Pulmonary artery endothelial cell (primary cell): ENCODE results near the gene DLG5. TPM values are rescaled to one million over a fixed set of nuclear protein-coding genes. Genes with fewer than 3 reads are reported as not detected.

Experiments
- DNase-seq: peaks from one replicate; pipeline ENCODE4 v3.0.0-alpha.2; 2011; ENCODE audit warnings: low read depth, low spot score
- total RNA-seq: library from RNA; depleted of rRNA; stranded (reverse); fragments of >200 nt; gene quantifications from 2 replicates; pipeline ENCODE4 v1.2.3, GENCODE V29; 2014

DLG5 gene
- total RNA-seq, 1 donor from 2014 or later: 9.6 TPM

- DNase-seq: no peak
Observed at GRCh38 chr10:77844177-77844576, 82.4 kb downstream of the DLG5 start.

- DNase-seq: no peak
Observed at GRCh38 chr10:77843264-77843663, 83.3 kb downstream of the DLG5 start.

GRCh38 chr10:77842652-77843212, 83.8 kb downstream of the DLG5 start:
- no peak for DNase-seq

- no peak for DNase-seq
Observed at GRCh38 chr10:77841711-77842375, 84.7 kb downstream of the DLG5 start.

- DNase-seq: no peak
Observed at GRCh38 chr10:77840636-77841035, 85.9 kb downstream of the DLG5 start.

- DNase-seq: no peak
Observed at GRCh38 chr10:77837925-77838595, 88.5 kb downstream of the DLG5 start.

- no peak for DNase-seq
Observed at GRCh38 chr10:77837248-77837924, 89.2 kb downstream of the DLG5 start.

- DNase-seq: no peak
Observed at GRCh38 chr10:77836299-77836820, 90.2 kb downstream of the DLG5 start.

- no peak for DNase-seq
Observed at GRCh38 chr10:77835669-77836086, 90.9 kb downstream of the DLG5 start.

- no peak for DNase-seq
Observed at GRCh38 chr10:77834943-77835668, 91.4 kb downstream of the DLG5 start.

GRCh38 chr10:77834540-77834939, 92.0 kb downstream of the DLG5 start:
- no peak for DNase-seq

- no peak for DNase-seq
Observed at GRCh38 chr10:77833792-77834191, 92.8 kb downstream of the DLG5 start.

GRCh38 chr10:77833225-77833624, 93.3 kb downstream of the DLG5 start:
- DNase-seq: no peak

- DNase-seq: no peak
Observed at GRCh38 chr10:77832238-77832637, 94.3 kb downstream of the DLG5 start.

GRCh38 chr10:77829356-77829755, 97.2 kb downstream of the DLG5 start:
- no peak for DNase-seq

- no peak for DNase-seq
Observed at GRCh38 chr10:77828377-77828776, 98.2 kb downstream of the DLG5 start.

- no peak for DNase-seq
Observed at GRCh38 chr10:77827366-77827765, 99.2 kb downstream of the DLG5 start.

- DNase-seq: no peak
Observed at GRCh38 chr10:77825965-77826364, 100.6 kb downstream of the DLG5 start.

GRCh38 chr10:77824908-77825307, 101.6 kb downstream of the DLG5 start:
- DNase-seq: no peak

GRCh38 chr10:77823811-77824542, 102.6 kb downstream of the DLG5 start:
- no peak for DNase-seq

- no peak for DNase-seq
Observed at GRCh38 chr10:77821551-77821950, 105.0 kb downstream of the DLG5 start.
